Non-pigmented ciliary epithelial cell (primary cell): Measurements from ENCODE around the gene B9D1.

Experiments used
- DNase-seq: peaks from one replicate; pipeline ENCODE4 v3.0.0-alpha.2; 2010; ENCODE audit warnings: low read depth

Gene B9D1

GRCh38 chr17:19376811-19377210 lies 14.3 kb upstream of the B9D1 start:
- no peak for DNase-seq

- DNase-seq, result no peak
Measured at GRCh38 chr17:19375732-19376131, 13.2 kb upstream of the B9D1 start.

GRCh38 chr17:19374136-19374535 lies 11.6 kb upstream of the B9D1 start:
- DNase-seq, result no peak

GRCh38 chr17:19372866-19373504 lies 10.5 kb upstream of the B9D1 start:
- no peak for DNase-seq

GRCh38 chr17:19372439-19372838 lies 9.9 kb upstream of the B9D1 start:
- no peak for DNase-seq

- DNase-seq, result no peak
Measured at GRCh38 chr17:19372011-19372370, 9.5 kb upstream of the B9D1 start.

- no peak for DNase-seq
Measured at GRCh38 chr17:19371259-19372010, 8.9 kb upstream of the B9D1 start.

GRCh38 chr17:19370493-19370960 lies 8.0 kb upstream of the B9D1 start:
- no peak for DNase-seq

- DNase-seq, result no peak
Measured at GRCh38 chr17:19369846-19370492, 7.4 kb upstream of the B9D1 start.

GRCh38 chr17:19369107-19369778 lies 6.7 kb upstream of the B9D1 start:
- no peak for DNase-seq

GRCh38 chr17:19368229-19368628 lies 5.7 kb upstream of the B9D1 start:
- no peak for DNase-seq

- no peak for DNase-seq
Measured at GRCh38 chr17:19366637-19366972, 4.1 kb upstream of the B9D1 start.

- no peak for DNase-seq
Measured at GRCh38 chr17:19365833-19366636, 3.5 kb upstream of the B9D1 start.

GRCh38 chr17:19365499-19365817 lies 2.9 kb upstream of the B9D1 start:
- DNase-seq, result no peak

GRCh38 chr17:19364699-19365498 lies 2.4 kb upstream of the B9D1 start:
- DNase-seq, result no peak

- no peak for DNase-seq
Measured at GRCh38 chr17:19363460-19364035, 1.0 kb upstream of the B9D1 start.

GRCh38 chr17:19363114-19363438 lies 553 bp upstream of the B9D1 start:
- no peak for DNase-seq

GRCh38 chr17:19361944-19362276 lies 613 bp downstream of the B9D1 start:
- no peak for DNase-seq

- DNase-seq, result no peak
Measured at GRCh38 chr17:19361326-19361725, 1.2 kb downstream of the B9D1 start.

GRCh38 chr17:19360772-19361171 lies 1.8 kb downstream of the B9D1 start:
- no peak for DNase-seq

GRCh38 chr17:19359856-19360255 lies 2.7 kb downstream of the B9D1 start:
- DNase-seq, result no peak
